GM12872 (cell line): ENCODE results near the gene PIWIL4.

ENCODE experiments used
- TF ChIP-seq, protein P1 (sequence below): IDR thresholded peaks from 3 replicates; pipeline ENCODE4 v1.5.1; 2011; ENCODE audit warnings: low read depth, mild to moderate bottlenecking, low read length, moderate library complexity; ENCODE audit not compliant: insufficient read depth

Gene PIWIL4

DNA sequence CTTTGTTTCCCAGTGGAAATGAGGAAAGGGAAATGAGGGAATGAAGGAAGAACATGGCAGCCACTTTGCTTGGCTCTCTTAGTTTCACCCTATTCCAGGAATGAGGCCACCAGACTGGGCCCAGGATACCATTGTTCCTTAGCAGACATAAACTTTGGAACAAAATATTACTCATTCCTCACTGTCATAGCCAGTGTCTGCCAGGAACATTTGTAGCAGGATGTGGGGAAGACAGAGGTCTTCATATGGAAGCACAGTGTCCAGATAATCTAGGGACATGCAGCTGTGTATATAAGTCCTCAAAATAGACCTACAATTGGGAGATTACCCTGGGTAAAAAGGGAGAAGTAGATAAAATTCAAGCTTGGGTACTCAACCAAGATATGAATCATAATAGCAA, 38.6 kb upstream of the PIWIL4 start:
- TF ChIP-seq, protein P1, sequence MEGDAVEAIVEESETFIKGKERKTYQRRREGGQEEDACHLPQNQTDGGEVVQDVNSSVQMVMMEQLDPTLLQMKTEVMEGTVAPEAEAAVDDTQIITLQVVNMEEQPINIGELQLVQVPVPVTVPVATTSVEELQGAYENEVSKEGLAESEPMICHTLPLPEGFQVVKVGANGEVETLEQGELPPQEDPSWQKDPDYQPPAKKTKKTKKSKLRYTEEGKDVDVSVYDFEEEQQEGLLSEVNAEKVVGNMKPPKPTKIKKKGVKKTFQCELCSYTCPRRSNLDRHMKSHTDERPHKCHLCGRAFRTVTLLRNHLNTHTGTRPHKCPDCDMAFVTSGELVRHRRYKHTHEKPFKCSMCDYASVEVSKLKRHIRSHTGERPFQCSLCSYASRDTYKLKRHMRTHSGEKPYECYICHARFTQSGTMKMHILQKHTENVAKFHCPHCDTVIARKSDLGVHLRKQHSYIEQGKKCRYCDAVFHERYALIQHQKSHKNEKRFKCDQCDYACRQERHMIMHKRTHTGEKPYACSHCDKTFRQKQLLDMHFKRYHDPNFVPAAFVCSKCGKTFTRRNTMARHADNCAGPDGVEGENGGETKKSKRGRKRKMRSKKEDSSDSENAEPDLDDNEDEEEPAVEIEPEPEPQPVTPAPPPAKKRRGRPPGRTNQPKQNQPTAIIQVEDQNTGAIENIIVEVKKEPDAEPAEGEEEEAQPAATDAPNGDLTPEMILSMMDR, result no peak

DNA sequence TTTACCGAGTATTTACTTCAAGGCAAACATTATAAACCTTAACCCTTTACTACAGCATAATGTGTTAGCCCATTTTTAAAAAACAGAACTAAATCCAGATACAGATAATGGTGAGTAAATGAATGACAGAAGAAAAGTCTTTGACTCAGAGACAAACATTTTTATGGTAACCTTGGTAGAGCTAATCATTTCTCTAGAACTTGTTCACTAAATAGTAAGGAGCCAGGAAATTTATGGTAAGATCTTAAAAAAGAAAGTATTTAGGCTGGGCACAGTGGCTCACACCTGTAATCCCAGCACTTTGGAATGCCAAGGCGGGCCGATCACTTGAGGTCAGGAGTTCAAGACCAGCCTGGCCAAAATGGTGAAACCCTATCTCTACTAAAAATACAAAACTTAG, 35.0 kb upstream of the PIWIL4 start:
- TF ChIP-seq, protein P1, result no peak

DNA sequence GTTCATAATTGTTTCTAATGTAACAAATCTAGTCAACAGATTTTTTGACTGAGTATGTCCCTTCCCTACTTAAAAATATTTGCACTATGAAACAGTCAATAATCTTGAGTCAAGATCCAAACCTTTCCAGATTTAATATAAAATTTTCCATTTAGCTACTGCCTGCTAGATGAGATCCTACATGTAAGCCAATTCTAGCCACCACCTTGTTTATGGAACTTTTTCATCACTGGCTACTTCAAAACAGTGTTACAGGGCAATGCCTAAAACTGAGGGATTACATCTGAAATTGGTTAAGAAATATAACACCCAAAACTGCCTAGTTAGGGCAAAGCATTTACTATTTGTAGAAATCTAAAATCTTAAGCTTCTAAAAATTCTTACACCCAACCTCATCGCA, 34.0 kb upstream of the PIWIL4 start:
- TF ChIP-seq, protein P1, result no peak

DNA sequence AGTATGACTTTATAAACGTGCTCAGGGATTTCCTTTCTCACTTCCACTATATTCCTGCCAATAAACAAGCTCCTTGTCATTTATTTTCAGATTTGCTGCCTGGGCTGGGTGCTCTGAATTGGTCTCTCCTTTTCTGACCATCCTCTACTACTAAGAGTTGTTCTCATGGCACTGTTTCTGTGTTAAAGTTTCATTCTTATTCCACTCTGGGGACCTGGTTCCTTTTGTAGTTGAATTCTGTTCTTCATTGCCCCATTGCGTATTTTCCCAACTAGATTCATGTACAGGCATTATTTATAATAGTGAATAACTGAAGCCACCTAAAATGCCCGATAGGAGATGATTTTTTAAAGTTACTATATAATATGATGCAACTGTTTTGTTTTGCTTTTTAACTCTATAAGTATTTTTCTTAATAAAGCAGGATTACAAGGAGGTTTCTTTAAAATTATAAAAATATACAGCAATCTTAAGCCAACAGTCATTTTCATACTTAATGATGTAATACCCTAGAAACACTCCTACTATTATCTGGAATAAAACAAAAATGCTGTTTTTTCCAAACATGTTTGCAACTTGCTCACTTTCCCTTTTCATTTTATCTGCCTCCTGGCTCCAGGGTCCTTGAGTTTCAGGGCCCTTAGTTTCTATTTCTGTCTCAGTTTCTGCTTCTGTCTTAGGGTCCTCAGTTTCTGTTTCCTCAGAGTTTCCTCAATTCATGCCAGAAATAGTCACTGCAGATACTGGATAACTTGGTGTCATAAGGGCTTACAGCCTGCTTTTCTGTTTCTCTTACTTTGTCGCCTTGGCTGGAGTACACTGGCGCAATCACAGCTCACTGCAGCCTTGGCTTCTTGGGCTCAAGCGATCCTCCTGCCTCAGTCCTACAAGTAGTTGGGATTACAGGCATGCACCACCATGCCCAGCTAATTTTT, 33.2 kb upstream of the PIWIL4 start:
- TF ChIP-seq, protein P1, result no peak

DNA sequence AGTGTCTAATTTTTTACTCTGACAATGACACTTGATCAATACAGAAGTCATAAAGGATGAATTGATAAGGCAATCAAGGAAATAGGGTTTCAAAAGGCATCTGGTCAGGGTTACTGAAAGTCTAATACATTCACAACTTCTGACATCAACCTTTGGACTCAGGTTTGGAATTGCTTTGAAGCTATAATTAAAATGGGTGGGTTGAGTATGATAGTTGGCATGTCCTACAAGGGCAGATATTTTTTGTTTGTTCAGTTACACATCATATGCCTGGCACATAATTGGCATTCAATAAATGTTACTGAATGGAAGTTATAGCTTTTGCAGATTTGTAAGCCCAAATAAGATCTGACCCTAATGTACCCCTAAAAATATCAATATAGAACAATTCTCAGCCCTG, 30.8 kb upstream of the PIWIL4 start:
- TF ChIP-seq, protein P1, result no peak

DNA sequence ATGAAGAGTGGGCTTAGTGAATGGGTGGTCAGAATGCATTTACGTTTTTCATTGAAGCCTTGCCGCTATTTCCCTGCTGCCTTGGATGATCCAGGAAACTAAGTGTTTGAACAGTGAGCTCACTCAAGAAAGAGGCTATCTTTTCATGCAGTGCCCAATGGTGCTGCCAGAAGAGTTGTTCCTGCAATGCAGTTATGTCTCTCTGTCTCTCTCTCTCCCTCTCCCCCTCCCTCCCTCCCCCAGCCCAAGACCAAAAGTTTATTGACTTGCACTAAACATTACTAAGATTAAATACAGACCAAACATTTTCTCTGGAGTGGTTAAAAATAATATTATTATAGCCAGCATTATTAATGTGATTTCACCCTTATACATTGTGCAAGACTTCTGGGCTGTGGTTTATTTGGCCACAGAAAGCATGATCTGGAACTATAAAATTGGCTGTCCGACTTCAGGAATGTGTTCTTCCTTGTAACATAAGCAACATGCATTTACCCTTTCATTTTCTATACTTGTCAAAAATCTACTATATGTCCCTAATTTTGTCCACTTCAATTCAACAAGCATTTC, 30.1 kb upstream of the PIWIL4 start:
- TF ChIP-seq, protein P1, result no peak

DNA sequence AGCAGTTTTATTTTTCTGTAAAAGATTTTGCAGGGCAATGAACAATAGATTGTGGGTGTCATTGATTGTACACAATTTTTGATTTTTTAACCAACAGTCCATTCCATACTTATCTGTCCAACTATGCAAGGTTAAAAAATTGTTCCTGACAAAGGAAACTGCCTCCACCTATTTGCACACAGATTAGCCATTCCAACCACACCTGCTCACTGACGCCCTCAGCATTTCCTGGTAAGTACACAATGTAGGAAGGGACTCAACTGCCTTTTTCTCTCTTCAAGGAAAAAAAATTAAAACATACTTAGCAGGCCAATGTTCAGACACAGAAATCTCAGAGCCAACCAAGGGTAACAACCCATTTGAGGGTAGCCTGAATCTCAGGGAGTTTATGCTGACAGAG, 27.7 kb upstream of the PIWIL4 start:
- TF ChIP-seq, protein P1, result no peak
